GM21528 (cell line): ENCODE results near the gene CITED2.
"Not testable (repeated sequence)": the region's sequence is repeated elsewhere in the genome, so short reads cannot be mapped to it uniquely, and the experiment has no call there.

ENCODE experiments used
- ATAC-seq: cut with Tn5 transposase; IDR thresholded peaks from one replicate; pipeline ENCODE4 v1.9.1; 2021; ENCODE audit warnings: mild to moderate bottlenecking, moderate library complexity; ENCODE audit not compliant: unreplicated experiment, low FRiP score

Gene CITED2

DNA sequence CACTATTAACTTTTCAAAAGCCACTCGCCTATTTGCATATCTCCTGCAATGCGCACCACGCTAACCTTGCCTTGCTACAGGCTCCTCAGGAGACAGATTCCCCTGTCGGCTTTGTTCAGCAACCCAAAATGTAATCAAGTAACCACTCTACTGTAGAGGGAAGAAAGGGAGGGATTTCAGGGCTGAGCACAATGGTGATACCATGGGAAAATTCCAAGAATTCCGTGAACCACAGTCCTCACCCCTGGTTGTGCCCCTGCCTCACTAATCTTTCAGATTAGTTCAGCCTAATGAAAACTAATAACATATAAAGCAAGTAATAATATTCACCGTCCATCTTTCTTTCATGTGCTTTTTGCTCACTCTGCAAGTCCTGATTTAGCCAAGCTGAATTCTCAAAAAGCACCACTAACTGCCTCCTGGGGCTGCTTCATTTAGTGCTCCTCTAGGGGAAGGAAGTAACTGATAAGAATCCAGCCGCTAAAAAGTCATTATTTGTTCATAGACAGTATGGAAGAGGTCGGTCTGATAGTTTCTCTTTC is 6.6 kb downstream of the CITED2 start:
- no peak for ATAC-seq

DNA sequence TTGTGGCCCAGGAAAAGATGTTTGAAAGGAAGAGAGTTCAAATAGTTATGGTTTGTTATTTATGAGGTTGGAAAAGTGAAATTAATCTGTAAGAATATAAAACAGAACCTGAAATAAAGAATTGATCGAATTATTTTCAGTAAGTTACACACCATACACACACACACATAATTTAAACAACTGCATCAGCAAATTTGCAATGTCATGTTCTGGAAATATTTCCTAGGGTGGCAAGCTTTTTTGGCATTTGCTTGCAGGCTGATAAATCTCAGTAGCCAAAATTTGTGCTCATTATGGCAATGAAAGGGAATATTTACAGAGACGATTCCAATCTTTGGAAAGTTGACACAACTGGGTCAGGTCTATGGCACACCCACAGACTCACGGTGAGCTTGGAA is 9.5 kb downstream of the CITED2 start:
- no peak for ATAC-seq

DNA sequence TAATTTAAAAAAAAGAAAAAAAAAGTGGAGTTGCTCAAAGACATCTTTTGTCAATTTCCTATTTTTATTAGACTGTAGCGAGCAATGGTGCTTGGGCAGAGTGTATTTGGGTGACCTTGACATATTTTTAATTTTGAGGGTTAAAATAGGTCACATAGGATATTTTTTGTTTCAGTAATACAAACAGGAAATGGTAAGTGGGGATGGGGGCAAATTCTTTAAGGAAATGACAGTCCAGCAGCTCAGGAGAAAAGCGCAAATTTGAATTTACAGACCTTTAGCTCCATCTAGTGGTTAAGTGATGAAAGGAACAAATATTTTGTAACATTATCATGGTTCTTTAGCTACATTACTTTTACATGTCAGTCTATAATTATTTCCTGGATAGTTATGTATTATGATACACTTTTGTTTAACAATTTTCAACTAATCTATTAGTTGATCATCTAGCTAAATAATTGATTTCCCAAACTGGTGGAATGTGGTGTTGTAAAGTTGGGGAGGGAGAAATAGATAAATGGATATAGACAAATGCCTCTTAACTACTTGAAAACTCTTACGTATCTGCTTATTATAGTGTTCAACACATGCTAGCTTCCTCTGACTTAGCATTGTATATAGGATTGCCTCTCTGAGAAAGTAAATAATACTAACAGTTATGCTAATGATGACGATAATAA is 10.0 kb downstream of the CITED2 start:
- no peak for ATAC-seq

DNA sequence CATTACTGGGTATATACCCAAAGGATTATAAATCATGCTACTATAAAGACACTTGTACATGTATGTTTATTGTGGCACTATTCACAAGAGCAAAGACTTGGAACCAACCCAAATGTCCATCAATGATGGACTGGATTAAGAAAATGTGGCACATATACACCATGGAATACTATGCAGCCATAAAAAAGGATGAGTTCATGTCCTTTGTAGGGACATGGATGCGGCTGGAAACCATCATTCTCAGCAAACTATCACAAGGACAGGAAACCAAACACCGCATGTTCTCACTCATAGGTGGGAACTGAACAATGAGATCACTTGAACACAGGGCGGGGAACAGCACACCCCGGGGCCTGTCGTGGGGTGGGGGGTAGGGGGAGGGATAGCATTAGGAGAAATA is 10.7 kb downstream of the CITED2 start:
- ATAC-seq: not testable (repeated sequence)

DNA sequence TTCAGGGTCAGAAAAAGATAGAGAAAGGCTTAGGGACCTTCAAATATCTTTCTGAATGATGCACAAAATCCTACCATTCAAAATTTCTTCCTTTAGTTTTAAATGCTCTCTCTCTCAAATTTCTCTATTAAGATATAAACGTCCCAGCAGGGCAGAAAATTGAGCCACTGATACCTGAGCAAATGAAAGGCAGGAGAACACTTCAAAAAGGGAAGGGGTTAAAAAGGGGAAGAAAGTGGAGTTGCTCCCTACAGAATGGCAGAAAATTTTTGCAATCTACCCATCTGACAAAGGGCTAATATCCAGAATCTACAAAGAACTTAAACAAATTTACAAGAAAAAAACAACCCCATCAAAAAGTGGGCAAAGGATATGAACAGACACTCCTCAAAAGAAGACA is 11.3 kb downstream of the CITED2 start:
- not testable (repeated sequence) for ATAC-seq

DNA sequence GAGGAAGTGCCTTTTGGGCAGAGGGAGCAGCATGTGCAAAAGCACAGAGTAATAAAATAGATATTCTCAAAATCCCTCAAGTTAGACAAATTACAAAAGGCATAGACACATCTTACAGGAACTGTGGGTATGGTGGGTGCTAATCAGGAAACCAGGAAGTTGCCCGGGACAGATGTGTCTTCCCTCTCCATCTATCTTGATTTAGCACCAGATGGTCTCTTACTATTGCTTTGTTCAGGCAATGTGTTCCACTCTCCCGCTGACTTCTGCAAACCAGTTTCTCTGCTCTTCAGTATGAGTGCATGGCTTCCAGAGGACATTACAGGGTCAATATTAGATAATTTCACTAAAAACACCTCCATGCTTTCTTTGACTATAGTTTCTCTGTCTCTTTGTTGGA is 13.2 kb downstream of the CITED2 start:
- no peak for ATAC-seq

DNA sequence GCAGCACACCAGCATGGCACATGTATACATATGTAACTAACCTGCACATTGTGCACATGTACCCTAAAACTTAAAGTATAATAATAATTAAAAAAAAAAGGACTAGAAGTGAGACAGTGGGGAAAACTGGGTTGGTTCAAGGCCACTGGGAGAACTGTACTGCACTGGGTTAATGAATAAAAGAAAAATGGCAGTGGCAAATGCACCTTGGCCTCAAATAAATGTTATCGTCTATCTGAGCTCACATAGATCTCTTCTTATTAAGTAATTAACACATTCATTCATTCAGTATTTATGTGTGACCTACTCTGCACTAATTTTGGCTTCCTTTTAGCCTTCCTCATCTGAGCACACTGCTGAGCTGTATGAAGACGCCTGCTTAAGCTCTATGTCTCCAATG is 17.5 kb downstream of the CITED2 start:
- ATAC-seq: no peak

DNA sequence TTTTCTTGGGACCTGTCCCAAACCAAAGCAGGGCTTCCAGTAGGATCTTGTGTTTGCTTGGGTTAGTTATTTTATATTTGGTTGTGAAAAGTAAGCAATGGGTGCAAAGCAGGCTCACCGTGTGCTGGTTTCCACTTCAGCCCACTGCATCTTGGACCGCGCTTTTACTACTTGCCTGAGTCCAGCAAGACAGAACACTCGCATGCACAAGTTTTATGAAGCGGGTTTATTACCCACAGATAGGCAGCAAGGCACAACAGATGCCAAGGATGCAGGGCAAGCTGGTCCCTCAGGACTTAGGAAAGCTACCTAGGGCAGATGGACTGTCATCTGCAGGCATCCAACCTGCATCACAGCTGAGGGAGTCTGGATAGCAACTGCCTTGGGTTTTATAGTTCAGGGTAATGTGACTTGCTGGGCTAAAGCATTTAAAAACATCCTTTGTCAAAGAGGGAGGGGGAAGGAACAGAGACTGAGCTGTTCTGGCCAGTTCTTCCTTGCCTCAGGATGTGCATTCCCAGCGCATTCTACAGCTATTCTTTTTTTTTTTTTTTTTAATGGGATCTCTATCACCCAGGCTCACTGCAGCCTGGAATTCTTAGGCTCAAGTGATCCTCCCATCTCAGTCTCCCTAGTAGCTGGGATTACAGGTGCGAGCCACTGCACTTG is 18.5 kb downstream of the CITED2 start:
- ATAC-seq: no peak

DNA sequence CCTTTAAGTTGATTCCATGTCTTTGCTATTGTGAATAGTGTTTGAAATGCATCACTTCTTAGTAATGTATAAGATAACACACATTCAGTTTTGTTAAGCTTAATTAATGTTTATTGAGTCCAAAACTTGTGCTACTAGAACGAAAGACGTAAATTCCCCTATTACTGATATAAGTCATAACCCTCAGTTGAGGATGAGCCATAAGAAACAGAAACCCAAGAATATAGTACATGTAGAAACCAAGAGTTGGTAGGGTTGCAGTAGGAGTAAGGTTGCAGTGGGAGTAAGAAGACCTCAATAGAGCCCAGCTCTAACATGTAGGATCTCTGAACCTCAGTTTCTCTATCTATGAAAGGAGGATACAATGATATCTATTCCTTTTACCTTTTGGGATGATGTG is 19.3 kb downstream of the CITED2 start:
- ATAC-seq: no peak

DNA sequence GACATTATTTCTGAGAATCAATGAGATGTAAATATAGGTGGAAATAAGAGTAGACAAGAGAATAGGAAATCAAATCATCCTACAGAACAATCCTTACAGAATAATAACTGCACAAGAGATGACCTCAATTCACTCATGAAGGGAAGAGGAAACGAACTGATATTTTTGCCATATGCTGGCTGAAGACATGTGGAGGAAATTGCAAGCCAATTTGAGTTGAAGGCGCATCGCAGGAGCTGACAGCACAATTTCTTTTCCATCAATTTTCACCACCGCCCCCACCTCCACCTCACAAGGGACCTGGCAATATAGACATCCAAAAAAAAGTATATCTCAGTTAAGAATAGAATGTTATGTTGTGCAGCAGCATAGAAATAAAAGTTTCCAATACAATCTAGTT is 20.3 kb downstream of the CITED2 start:
- no peak for ATAC-seq

DNA sequence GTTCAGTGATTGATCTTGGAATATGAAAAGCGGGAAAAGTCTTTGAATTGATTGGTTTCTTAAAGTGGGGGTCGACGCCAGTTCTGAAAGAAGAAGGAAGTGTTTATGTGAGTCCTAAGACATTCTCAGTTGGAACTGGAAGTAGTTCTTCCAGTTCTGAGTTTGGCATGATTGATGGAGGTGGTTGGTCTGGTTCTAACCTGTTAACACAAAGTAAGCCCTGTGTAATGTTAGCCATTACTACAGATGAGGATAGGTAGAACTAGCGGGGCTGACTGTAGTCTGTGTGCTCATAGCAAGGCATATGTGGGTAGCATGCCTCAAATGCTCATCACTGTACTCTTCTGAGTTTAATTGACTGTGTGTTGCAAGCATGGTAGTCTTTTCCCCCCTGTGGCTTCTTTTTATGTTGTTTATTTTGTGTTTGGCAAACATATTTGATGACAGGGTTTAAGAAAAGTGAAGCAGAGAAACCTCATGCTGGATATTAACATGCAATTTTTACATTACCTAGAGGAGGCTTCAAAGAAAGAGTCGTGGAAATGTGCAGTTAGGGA is 24.9 kb downstream of the CITED2 start:
- no peak for ATAC-seq

DNA sequence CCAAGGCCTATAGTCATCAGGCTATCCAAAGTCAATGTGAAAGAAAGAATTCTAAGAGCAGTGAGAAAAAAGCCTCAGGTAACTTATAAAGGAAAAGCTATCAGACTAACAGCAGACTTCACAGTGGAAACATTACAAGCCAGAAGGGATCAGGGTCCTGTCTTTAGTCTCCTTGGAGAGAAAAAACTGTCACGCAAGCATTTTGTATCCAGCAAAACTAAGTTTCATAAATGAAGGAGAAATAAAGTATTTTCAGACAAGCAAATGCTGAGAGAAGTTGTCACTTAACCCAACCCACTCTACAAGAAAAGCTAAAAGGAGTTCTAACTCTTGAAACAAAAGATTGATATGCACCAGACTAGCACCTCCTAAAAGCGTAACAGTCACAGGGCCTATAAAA is 28.1 kb downstream of the CITED2 start:
- no peak for ATAC-seq

DNA sequence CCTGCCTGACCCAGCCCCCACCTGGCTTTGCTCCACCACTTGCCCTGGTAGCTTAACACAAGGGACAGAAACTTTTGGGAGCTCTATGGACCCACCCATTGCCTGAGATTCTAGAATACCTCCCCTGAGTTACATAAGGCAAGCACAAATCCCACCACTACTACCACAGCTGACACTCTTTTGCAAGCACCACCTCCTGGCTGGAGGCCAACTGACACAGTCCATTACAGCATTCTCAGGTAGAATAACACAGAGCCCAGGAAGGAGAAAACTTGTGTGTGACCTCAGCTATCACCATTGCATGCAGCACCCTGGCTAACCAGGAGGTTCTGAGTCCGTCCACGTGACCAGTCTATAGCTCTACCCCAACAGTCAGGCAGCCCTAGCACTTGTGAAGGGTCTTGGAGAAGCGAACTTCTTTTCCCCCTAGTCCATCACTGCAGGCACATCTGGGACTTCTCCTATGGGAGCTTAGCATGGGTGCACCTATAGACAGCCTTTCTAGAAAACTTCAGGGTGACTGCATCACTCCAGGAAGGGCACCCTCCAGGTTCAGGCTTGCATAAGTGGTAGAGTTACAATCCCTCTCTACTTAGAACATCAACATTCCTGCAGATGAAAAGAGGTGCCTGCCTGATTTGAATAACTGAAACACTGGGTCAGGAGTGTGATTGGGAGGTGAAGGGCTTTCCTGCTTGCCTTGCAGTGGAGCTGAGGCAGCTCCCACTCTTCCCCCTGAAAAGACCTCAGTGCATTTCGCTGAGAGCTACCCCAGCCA is 30.1 kb downstream of the CITED2 start:
- no peak for ATAC-seq

DNA sequence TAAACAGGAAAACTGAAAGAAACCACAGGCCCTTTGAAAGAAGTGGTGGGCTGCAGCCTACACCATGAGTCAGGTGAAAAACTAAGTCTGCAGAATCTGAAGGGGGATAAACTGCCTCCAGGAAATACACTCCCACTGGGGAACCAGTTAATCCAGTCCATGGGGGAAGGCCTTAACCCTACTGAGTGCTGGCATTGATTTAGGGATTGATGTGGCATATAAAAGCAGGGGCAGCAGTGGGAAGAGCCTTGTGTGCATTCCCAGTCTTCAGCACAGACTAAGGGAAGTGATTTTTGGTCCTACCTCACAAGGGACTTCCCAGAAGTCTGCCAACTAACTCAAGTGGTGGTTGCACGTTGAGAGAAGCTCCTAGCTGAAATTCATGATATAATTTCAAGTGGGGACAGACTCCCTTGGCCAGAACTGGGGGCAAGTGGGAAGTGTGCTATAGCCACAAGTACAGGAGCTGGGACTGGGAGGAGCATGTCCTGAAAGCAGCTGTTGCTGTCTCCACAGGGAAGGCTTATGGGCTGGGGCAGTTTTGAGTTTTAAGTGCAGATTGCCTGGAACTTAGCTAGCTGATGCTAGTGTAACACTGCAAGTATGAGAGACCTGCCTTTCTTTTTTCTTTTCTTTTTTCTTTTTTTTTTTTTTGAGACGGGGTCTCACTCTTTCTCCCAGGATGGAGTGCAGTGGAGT is 31.2 kb downstream of the CITED2 start:
- ATAC-seq: no peak

DNA sequence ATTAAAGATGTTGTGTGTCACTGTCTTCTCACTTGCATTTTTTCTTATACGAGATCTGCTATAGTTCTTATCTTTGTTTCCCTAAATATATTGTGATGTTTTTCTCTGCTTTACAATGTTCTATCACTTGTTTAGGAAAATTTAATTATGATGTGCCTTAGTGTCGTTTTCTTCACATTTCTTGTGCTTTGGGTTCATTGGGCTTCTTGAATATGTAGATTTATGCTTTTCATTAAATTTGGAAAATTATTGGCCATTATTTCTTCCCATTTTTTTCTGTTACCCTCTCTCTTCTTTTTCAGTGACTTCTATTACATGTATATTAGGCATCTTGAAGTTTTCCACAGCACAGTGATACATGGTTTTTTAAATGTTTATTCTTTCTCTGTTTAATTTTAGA is 33.4 kb downstream of the CITED2 start:
- ATAC-seq: no peak

DNA sequence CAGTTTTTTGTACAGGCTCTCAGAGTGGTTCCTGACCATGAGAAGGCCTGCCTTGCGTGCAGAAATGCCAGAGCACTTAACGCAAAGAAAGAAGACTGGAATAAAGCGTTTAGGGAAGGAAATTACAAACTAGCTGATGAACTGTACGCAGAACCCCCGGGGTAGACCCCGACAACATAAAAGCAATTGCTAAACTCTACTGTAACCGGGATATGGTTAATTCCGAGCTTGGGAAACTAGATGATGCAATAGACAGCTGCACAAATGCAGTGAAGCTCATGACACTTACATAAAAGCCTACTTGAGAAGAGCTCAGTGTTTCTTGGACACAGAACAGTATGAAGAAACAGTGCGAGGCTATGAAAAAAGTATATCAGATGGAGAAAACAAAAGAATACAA is 35.7 kb downstream of the CITED2 start:
- ATAC-seq: no peak

DNA sequence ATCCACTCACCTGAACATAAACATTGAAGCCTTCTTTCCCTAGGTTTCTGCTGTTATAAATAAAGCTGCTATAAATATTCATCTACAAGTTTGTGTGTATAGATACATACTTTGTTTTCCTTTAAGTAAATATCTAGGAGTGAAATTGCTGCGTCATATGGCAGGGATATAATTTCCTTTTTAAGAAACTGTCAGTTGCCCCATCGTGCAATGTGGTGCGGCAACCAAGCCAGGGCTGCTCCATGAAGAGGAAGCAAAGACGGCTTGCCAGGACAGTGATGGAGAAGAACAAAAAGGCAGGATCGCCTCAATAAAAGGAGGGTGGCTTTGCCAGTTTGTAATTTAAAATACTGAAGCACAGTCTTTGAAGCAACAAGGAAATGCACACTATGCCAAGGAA is 36.6 kb downstream of the CITED2 start:
- no peak for ATAC-seq

DNA sequence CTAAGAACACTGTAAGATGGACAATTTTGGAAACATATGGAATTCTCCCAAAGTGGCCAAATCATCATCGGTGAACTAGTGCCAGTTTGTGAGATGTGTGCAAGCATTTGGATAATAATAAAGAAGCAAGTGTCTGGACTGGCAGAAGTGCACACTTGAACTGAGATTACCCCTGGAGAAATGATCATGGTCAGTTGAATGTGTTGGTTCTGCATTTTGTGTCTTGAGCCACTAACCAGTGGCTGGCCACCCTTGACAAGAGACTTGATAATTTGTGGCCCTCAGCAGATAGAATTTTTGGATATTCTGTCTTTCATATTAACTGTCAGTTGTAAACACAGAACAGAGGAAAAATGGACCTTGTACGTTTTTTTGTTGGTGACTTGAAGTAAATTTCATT is 37.4 kb downstream of the CITED2 start:
- no peak for ATAC-seq

DNA sequence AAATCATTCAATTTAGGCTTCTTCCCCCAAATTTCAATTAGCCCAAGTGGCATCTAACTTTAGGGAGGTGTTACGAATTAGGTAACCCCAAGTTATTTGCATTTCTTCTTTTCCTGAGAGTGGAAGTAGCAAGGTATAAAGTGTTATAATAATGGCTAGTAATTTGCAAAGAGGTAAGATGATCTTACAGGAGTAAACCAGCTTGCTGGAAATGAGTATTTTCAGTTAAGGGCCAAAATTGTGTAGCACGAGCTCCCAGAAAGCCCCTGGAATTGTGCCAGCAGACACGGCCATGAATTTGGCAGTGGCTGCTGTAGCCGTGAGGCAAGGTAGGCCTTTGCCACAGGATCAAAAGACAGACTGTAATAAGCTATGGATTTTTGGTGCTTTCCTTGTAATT is 38.0 kb downstream of the CITED2 start:
- ATAC-seq: no peak

DNA sequence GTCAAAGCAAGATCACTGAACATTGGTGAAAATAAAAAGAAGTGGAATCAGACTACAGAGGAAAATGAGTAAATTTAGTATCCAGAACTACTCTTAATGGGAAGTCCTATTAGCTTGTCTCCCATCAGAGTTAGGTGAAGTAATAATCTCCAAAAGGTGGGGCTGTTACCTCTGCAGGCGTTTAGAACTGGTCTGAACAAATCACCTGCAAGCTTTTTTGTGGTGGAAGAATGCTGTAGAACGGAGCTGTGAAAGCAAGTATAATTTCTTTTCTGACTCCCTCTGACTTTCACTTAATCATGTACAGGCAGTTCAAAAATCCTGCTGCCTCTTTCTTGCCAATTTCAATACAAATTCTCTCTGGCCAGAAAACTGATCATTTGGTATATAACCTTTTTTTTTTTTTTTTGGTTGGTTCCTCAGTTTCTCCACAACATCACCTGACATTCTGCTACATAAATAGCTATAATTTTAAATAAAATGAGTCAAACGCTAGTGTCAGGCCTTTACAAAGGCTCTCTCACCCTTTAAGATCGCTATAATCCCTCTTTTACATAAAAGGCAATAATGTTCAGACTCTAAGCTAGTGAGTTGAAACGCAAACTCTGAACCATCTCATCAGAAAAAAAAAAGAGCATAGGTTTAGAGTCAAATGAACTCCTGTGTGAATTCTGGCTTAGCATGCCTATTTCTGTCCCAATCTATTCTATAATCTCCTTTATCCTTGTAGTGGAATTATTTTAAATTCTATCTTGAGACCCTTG is 38.8 kb downstream of the CITED2 start:
- no peak for ATAC-seq
